ENCODE measurements around the gene SIRPB2. TPM values are rescaled to one million over a fixed set of nuclear protein-coding genes. Genes with fewer than 3 reads are reported as not detected.

Gene SIRPB2
- total RNA-seq (2012; rRNA removed) = not detected in 2 replicates
- polyA plus RNA-seq (2012; rRNA removed) = not detected in 2 replicates
- not detected in 2 replicates for polyA plus RNA-seq (2012; cell fraction: cytosol; rRNA removed)
- polyA plus RNA-seq (2012; cell fraction: nucleus; rRNA removed; ENCODE audit: low replicate concordance) = not detected in 2 replicates
- not detected for Bru-seq, nascent RNA
- not detected for BruChase-seq, experiment 1, labeled RNA remaining after a 6-hour chase
- not detected for BruChase-seq, experiment 2, labeled RNA remaining after a 2-hour chase
- long read RNA-seq = 0 reads

- no peak within 1 kb of the TSS for H3K4me2 ChIP-seq (ENCODE audit: low read depth, low read length)
- DNase-seq (no peak), ATAC-seq (ENCODE audit: low read depth) (no peak)
- no peak within 1 kb of the TSS for H3K4me3 ChIP-seq (ENCODE audit: insufficient read depth, low read depth, low read length)
- H2AK5ac ChIP-seq (ENCODE audit: low read depth, low read length) = no peak within 1 kb of the TSS
- no peak within 1 kb of the TSS for H2BK5ac ChIP-seq (ENCODE audit: low read depth, low read length, poor library complexity, severe bottlenecking)
- no peak for TF ChIP-seq RFX5 (IDR thresholded peaks at IDR 0.05; ENCODE audit: low read depth, low read length)
- TF ChIP-seq BHLHE40 (IDR thresholded peaks at IDR 0.05; ENCODE audit: low read depth, low read length) = no peak
- no peak for TF ChIP-seq MAFK (IDR thresholded peaks at IDR 0.05; ENCODE audit: low read depth, low read length)
- no peak for TF ChIP-seq MAZ (IDR thresholded peaks at IDR 0.05; ENCODE audit: borderline replicate concordance, low read depth, low read length)
- no peak for TF ChIP-seq CTCF (conservative IDR thresholded peaks at IDR 0.05; ENCODE audit: low read depth, low read length)
- no peak for TF ChIP-seq RCOR1 (IDR thresholded peaks at IDR 0.05; ENCODE audit: insufficient replicate concordance, low read length)
- TF ChIP-seq FOS (IDR thresholded peaks at IDR 0.05; ENCODE audit: low read depth, low read length) = no peak
- no peak for TF ChIP-seq NFE2L2 (IDR thresholded peaks at IDR 0.05; ENCODE audit: low read depth, low read length)
- TF ChIP-seq USF2 (IDR thresholded peaks at IDR 0.05; ENCODE audit: low read depth, low read length) = no peak
- TF ChIP-seq CHD1 (IDR thresholded peaks at IDR 0.05; ENCODE audit: low read depth, low read length) = no peak
- TF ChIP-seq CEBPB (IDR thresholded peaks at IDR 0.05; ENCODE audit: low read depth, low read length) = no peak
- TF ChIP-seq ELK1 (IDR thresholded peaks at IDR 0.05; ENCODE audit: borderline replicate concordance, low read depth, low read length) = no peak
- TF ChIP-seq MXI1 (IDR thresholded peaks at IDR 0.05; ENCODE audit: borderline replicate concordance, low read depth, low read length) = no peak
- no peak for TF ChIP-seq RAD21 (IDR thresholded peaks at IDR 0.05; ENCODE audit: low read length)
- no peak for TF ChIP-seq SMC3 (IDR thresholded peaks at IDR 0.05; ENCODE audit: low read depth, low read length)
- H2AFZ ChIP-seq (replicated peaks; ENCODE audit: low read length, poor library complexity) = no peak within 1 kb of the TSS
- H4K8ac ChIP-seq (ENCODE audit: low read depth in 2 of 2, low read length in 2 of 2) = no peak within 1 kb of the TSS
- H3K4ac ChIP-seq (ENCODE audit: low read depth, low read length) = no peak within 1 kb of the TSS
- H2BK20ac ChIP-seq (ENCODE audit: low read depth, low read length) = no peak within 1 kb of the TSS
- no peaks in the 10 kb centered on the region for H3K79me1 ChIP-seq (ENCODE audit: low read depth in 1 of 2, low read length in 2 of 2)
- no peak within 1 kb of the TSS for H3K18ac ChIP-seq (ENCODE audit: low read depth, low read length)
- H4K91ac ChIP-seq (ENCODE audit: insufficient read depth, low read depth, low read length) = no peak within 1 kb of the TSS
- CTCF ChIA-PET = interaction anchor here (1.5 kb wide), 1 partner anchor 25 kb away, joined by 4 read pairs; the partner anchor contains the start of gene NSFL1C
- H3K27me3 ChIP-seq (ENCODE audit: control insufficient read depth, insufficient read depth, low read length) = peaks cover 28% of the 10 kb centered on the region
- 0 out of 2 replicates have a peak, but pooled peaks cover 3% of the 10 kb centered on the region for H3K9me3 ChIP-seq (ENCODE audit: control insufficient read depth, insufficient read depth, low read length)
- no peaks in the 10 kb centered on the region for H3K36me3 ChIP-seq (ENCODE audit: control insufficient read depth, insufficient read depth, low read length)
- intact Hi-C loops (cut with micrococcal nuclease) (no loop called here), in situ Hi-C loops (cut with MboI; ENCODE audit: low sequenced_read_pairs) (no loop called here), dilution Hi-C loops (cut with HindIII; ENCODE audit: low sequenced_read_pairs, unreplicated experiment) (no loop called here)
- BruUV-seq (replicated peaks) = no TSS peak
- no peaks in the 10 kb centered on the region for H4K20me1 ChIP-seq (ENCODE audit: insufficient read depth, low read length)
- H3K23ac ChIP-seq (ENCODE audit: low read depth, low read length) = no peak within 1 kb of the TSS
- H3K9me1 ChIP-seq (ENCODE audit: insufficient read depth, low read length) = no peaks in the 10 kb centered on the region
- no peak within 1 kb of the TSS for H2BK120ac ChIP-seq (ENCODE audit: low read depth, low read length)
- H3K9ac ChIP-seq (ENCODE audit: low read depth, low read length) = no peak within 1 kb of the TSS
- WGBS, 2 experiments (ENCODE audit: extremely low coverage in 2 of 2, insufficient read length in 1 of 2) = 84% methylated on average over 6 of the region's 11 CpGs; no CpG with 5 or more reads in 1 of the 2 experiments
- H4K5ac ChIP-seq (ENCODE audit: low read depth, low read length) = no peak within 1 kb of the TSS
- H2BK15ac ChIP-seq (ENCODE audit: low read depth, low read length) = no peak within 1 kb of the TSS
- POLR2A ChIA-PET (ENCODE audit: unreplicated experiment) = no interaction called here
- H3K14ac ChIP-seq (replicated peaks; ENCODE audit: low read depth, low read length) = no peak within 1 kb of the TSS
- H3K27ac ChIP-seq (ENCODE audit: insufficient read depth, low read length) = no peak within 1 kb of the TSS
- no peak within 1 kb of the TSS for H2AK9ac ChIP-seq (replicated peaks; ENCODE audit: low read depth, low read length, poor library complexity)
- H3K56ac ChIP-seq (ENCODE audit: extremely low read depth, insufficient read depth, low read length) = no peak within 1 kb of the TSS
- H3K4me1 ChIP-seq (ENCODE audit: control insufficient read depth, insufficient read depth, low read length) = no peaks in the 10 kb centered on the region
Observed at GRCh38 chr20:1491281-1491840, at the start of gene SIRPB2. SIRPB2 (minus strand) TSS chr20:1491420; CDS start chr20:1491359, 61 bp downstream.
